K562 (cell line): ENCODE measurements around the gene MBOAT2.

ENCODE experiments used
- FOXM1 ChIP-seq, 2 experiments: fragments of 450-650 bp in 1 of 2; sonication (generic) in 1 of 2; formaldehyde crosslinking in 1 of 2; IDR thresholded peaks; 2 replicates each; pipeline versions ENCODE4 v1.6.1 to v1.9.0; 2017 to 2022; ENCODE audit warnings: low read depth in 2 of 2, mild to moderate bottlenecking in 2 of 2, missing genetic modification reagents in 1 of 2, moderate library complexity in 1 of 2
- HMGN3 ChIP-seq: IDR thresholded peaks from 2 replicates; pipeline ENCODE4 v1.6.1; 2011; ENCODE audit warnings: borderline replicate concordance, low read depth, mild to moderate bottlenecking, mixed read lengths, low read length; ENCODE audit not compliant: insufficient read length; ENCODE audit errors: extremely low read depth
- KAT2B ChIP-seq: IDR thresholded peaks from one replicate; pipeline ENCODE4 v1.6.1; 2012; ENCODE audit warnings: low read depth, mild to moderate bottlenecking, control low read depth, inconsistent platforms, low read length, moderate library complexity
- POLR2A ChIP-seq: fragments of 450-650 bp; conservative IDR thresholded peaks from 2 replicates; pipeline ENCODE4 v1.6.1; 2016
- SRSF1 ChIP-seq: fragments of 200-400 bp; formaldehyde crosslinking; IDR thresholded peaks from 2 replicates; pipeline ENCODE4 v1.6.1; 2017; ENCODE audit warnings: mild to moderate bottlenecking, low read depth, low read length, moderate library complexity
- TGIF2 ChIP-seq: sonication (generic); formaldehyde crosslinking; IDR thresholded peaks from 2 replicates; pipeline ENCODE4 v1.8.1; 2022; ENCODE audit warnings: mild to moderate bottlenecking, missing genetic modification reagents, moderate library complexity
- TF ChIP-seq, protein P1 (sequence below), 3 experiments: IDR thresholded peaks in 2 of 3; conservative IDR thresholded peaks in 1 of 3; 2 replicates each; pipeline ENCODE4 v1.5.1; 2011 to 2012; ENCODE audit warnings: low read length in 3 of 3, mild to moderate bottlenecking in 3 of 3, control low read depth in 2 of 3, improper control_type of control experiment in 1 of 3, inconsistent platforms in 1 of 3, low read depth in 1 of 3, mixed read lengths in 1 of 3, moderate library complexity in 1 of 3; ENCODE audit not compliant: insufficient read depth in 2 of 3

DNA sequence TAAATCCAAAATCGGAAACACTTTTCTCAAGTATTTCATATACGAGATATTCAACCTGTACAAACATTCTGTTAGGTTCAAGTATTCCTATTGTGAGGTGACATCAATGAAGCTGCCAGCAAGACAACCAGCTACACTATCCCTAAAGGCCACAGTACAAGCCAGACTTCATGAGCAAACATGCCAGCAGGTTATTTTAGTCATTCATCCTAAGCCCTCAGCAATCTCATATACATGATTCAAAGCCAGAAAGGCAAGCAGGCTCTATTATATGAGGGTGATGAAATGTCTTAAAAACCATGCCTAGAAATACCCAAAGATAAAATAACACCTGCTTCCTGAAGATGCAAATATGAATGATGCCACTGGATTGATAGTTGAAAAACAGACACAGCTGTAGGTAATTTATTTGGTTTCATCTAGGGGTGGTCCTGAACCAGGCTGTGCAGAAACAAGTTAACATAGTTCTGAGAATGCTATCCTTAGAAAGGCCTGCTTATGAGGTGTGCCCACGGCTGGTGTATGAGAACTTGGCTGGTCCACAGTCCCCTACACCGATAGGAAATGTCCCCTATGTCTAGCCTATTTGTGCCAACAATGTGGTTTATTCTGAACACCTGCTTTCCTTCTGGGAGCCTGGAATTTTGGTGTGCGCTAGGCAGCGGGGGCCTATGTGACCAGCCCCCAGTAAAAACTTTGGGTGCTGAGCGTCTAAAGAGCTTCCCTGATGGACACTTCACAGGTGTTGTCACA, 117.9 kb downstream of the MBOAT2 start:
- TF ChIP-seq FOXM1 (IDR thresholded peaks at IDR 0.05; ENCODE audit: low read depth) (no peak), FOXM1 (CRISPR knock-in tag; IDR thresholded peaks at IDR 0.05; ENCODE audit: low read depth) (no peak), KAT2B (no peak), SRSF1 (no peak), POLR2A (no peak), TGIF2 (no peak), HMGN3 (no peak)
- TF ChIP-seq, protein P1, sequence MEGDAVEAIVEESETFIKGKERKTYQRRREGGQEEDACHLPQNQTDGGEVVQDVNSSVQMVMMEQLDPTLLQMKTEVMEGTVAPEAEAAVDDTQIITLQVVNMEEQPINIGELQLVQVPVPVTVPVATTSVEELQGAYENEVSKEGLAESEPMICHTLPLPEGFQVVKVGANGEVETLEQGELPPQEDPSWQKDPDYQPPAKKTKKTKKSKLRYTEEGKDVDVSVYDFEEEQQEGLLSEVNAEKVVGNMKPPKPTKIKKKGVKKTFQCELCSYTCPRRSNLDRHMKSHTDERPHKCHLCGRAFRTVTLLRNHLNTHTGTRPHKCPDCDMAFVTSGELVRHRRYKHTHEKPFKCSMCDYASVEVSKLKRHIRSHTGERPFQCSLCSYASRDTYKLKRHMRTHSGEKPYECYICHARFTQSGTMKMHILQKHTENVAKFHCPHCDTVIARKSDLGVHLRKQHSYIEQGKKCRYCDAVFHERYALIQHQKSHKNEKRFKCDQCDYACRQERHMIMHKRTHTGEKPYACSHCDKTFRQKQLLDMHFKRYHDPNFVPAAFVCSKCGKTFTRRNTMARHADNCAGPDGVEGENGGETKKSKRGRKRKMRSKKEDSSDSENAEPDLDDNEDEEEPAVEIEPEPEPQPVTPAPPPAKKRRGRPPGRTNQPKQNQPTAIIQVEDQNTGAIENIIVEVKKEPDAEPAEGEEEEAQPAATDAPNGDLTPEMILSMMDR (IDR thresholded peaks at IDR 0.05 in 2 of 3, conservative IDR thresholded peaks at IDR 0.05 in 1 of 3; ENCODE audit: insufficient read depth in 2 of 3, low read depth in 1 of 3, low read length in 3 of 3), result no peak
